ENCODE measurements around the gene MID2.
"Not testable (repeated sequence)": the region's sequence is repeated elsewhere in the genome, so short reads cannot be mapped to it uniquely, and the experiment has no call there.

Gene MID2, protein sequence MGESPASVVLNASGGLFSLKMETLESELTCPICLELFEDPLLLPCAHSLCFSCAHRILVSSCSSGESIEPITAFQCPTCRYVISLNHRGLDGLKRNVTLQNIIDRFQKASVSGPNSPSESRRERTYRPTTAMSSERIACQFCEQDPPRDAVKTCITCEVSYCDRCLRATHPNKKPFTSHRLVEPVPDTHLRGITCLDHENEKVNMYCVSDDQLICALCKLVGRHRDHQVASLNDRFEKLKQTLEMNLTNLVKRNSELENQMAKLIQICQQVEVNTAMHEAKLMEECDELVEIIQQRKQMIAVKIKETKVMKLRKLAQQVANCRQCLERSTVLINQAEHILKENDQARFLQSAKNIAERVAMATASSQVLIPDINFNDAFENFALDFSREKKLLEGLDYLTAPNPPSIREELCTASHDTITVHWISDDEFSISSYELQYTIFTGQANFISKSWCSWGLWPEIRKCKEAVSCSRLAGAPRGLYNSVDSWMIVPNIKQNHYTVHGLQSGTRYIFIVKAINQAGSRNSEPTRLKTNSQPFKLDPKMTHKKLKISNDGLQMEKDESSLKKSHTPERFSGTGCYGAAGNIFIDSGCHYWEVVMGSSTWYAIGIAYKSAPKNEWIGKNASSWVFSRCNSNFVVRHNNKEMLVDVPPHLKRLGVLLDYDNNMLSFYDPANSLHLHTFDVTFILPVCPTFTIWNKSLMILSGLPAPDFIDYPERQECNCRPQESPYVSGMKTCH

DNA sequence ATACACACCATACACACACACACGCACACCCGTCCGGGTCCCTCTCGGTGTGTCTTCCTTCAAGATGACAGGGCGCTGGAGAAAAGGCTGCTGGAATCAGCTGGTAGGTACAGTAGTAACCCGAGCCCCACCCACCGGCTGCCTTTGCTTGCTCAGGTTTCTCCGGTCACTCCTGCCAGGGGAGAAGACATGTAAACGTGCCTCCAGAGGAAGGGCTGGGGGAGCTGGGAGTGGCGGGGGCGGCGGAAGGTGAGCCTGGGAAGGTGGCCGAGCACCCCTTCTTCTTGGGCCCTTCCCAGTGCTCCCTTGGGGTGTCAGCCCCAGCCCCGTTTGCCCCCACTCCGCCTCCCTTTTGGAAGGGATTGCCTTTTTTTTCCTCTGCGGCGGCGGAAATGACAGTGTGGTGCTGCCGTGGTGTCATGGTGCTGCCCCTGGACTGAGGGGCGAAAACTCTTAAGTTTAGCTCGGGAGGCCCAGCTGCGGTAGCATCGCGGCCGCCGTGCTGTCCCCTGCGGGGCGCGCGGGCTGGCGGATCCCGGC is at the start of gene MID2:
Gene MID2 (plus strand): TSS at position 169 of the 540 bp plus-strand sequence. CDS start 561 bp downstream, outside the sequence.
- peak; percentile 20 for DNase-seq

DNA sequence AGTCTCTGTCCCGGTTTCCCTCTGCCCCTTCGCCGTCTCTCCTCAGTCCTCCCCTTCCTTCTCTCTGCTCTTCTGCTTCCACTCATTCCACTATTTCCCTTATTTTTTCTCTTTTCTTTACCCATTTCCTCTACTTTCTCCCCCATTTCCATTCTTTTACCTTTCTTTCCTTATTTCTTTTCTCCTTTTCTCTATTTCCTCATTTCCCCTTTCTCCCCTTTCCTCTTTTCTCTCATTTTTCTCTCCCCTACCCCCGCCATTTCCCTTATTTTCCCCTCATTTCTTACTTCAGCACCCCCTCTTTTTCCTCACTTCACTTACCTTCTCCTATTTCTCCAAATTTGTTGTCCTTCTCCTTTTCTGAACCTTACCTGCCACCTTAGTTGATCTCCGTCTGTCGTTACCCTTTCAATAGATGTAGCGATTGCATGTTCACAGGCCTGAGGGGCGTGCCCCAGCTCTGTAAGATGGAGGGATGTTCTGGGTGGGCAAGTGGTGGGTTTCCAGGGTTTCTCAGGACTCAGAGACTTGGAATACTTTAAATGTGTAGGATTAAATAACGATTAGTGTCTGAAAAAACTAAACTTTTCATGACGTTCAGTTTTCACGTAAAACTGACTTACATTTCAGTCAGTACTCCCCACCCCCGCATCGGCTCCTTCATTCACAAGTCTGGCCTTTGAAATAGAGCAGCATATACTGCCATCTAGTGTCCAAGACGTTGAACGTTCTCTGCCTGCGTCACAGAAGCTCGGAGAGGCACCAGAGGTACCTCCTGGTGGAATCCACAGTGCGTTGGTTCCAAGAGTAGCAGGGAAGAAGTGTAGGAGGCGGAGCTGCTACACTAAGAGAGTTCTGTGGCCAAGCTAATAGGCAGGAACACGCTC is 48.8 kb upstream of the MID2 start:
- DNase-seq, result no peak

DNA sequence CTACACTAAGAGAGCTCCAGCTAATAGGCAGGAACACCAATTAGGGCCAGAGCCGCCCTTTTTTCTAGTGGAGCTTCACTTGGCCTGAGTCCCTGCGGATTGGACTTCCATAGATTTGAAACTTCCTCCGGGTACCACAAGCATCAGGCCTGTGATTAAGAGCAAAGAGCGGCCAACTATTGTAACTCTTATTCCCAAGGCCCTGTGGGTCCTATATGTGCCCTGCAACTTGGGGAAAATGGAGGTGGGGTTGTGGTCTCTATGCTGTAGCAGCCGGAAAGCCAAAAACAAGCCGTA is 48.2 kb upstream of the MID2 start, which contains the start of gene NCBP2L:
Gene NCBP2L (plus strand): TSS at position 198 of the 297 bp plus-strand sequence. CDS start 16,488 bp downstream, outside the sequence.
- DNase-seq, result no peak

DNA sequence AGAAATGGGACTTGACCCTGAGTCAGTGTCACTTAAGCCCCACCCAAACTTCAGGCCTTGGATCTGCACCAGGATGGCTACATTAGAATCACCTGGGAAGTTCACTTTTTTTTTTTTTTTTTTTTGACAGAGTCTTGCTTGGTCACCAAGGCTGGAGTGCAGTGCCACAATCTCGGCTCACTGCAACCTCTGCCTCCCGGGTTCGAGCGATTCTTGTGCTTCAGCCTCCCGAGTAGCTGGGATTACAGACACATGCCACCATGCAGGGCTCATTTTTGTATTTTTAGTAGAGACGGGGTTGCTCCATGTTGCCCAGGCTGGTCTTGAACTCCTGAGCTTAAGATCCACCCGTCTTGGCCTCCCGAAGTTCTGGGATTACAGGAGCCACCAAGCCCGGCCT is 45.1 kb upstream of the MID2 start:
- no peak for DNase-seq

DNA sequence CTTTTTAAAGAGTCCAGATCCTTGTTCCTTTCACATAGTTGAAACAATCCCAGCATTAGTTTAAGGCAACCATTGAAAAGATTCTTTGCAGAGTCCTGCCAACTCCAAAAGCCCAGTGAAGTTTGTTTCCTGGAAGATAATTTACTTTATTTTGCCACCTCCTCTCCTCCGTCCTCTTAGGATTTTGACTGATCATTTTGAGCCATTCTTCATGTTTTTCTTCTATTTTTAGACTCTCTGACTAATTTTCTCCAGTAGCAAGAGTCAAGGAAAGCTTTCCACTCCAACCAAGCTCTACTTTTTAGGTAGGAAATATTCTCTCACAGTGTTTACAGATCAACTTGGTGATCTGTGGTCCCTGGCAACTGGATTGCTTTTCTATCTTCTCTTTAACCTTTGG is 37.8 kb upstream of the MID2 start:
- DNase-seq, result no peak

DNA sequence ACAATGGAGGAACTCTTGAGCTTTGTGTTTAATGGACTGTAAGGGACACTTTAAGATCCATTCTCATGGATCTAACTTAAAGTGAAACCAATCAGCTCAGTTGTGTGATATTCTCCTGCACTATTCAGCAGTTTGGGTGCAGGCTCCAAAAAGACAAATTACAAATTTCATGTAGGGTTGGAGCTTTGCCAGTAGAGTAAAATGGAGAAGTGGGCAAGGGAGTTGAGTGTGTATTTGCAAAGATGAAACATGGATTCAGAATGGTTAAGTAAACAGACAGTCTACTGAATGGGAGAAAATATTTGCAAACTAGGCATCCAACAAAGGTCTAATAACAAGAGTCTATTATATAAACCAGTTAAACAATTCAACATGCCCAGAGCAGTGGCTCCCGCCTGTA is 21.2 kb upstream of the MID2 start:
- DNase-seq, result no peak

DNA sequence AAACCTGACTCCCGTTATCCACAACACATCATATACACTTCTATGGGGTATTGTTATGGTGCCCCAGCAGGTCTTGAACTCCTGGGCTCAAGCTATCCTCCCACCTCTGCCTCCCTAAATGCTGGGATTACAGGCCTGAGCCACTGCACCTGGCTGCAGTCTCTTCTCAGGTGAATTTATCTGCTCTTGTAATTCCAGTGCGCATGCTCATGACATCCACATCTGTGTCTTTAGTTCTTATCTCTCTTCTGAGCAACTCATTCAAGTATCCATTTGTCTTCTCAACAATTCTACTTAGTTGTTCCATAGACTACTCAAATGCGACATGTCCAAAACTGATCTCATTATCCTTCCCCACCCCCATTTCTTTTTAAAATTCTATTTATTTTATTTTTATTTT is 20.5 kb upstream of the MID2 start:
- DNase-seq, result no peak

DNA sequence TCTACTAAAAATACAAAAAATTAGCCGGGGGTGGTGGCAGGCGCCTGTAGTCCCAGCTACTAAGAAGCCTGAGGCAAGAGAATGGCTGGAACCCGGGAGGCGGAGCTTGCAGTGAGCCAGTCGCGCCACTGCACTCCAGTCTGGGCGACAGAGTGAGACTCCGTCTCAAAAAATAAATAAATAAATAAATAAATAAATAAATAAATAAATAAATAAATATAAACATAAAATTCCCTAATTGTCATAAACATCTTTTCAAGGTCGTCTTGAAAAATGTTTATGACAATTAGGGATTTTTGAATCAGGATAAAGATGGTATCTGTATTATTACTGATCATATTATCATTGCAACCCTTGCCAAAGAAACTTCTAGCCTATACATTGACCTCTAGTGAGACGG is 15.6 kb upstream of the MID2 start:
- DNase-seq, result not testable (repeated sequence)

DNA sequence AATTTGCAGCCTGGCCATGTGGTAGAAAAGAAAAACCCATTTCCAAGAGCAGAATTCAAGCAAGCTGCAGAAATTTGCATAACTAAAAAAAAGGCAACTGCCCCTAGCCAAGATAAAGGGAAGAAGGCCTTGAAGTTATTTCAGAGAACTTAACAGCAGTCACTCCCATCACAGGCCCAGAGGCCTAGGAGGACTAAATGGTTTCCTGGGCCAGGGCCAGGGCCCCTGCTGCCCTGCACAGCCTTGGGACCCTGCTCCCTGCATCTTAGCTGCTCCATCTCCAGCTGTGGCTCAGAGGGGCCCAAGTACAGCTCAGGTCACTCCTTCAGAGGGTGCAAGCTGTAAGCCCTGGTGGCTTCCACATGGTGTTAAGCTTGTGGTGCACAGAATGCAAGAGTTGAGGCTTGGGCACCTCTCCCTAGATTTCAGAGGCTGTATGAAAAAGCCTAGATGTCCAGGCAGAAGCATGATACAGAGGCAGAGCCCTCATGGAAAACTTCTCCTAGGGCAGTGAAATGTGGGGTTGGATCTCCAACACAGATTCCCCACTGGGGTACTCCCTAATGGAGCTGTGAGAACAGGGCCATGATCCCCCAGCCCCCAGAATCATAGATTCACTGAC is 6.7 kb upstream of the MID2 start:
- DNase-seq, result no peak

DNA sequence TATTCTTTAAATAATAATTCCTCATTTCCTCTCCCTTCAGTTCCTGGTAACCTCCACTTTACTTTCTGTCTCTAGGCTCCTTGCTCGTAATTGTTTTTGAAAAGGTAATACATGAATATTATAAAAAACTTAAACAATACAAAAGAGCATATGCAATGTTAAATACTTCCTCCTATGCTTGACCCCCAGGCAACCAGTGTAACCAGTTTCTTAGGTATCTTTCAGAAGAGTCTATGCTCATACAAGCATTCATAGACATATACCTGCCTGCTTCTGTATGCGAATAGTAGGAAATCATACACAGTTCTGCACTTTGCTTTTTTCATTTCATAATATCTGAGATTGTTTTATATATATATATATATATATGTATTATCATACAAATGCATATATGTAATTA is 2.6 kb upstream of the MID2 start:
- DNase-seq, result no peak

DNA sequence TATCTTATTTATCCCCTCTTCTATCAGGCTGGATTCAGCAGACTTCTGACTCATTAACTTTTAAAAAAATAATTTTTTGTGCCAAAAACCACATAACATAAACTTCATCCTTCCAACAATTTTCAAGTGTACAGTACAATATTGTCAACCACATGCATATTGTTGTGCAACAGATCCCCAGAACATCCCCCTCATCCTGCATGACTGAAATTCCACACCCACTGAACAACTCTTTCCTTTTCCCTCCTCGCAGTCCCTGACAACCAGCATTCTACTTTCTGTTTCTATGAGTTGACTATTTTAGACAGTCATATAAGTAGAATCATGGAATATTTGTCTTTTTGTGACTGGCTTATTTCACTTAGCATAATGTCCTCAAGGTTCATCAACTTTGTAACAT is 2.2 kb upstream of the MID2 start:
- no peak for DNase-seq

DNA sequence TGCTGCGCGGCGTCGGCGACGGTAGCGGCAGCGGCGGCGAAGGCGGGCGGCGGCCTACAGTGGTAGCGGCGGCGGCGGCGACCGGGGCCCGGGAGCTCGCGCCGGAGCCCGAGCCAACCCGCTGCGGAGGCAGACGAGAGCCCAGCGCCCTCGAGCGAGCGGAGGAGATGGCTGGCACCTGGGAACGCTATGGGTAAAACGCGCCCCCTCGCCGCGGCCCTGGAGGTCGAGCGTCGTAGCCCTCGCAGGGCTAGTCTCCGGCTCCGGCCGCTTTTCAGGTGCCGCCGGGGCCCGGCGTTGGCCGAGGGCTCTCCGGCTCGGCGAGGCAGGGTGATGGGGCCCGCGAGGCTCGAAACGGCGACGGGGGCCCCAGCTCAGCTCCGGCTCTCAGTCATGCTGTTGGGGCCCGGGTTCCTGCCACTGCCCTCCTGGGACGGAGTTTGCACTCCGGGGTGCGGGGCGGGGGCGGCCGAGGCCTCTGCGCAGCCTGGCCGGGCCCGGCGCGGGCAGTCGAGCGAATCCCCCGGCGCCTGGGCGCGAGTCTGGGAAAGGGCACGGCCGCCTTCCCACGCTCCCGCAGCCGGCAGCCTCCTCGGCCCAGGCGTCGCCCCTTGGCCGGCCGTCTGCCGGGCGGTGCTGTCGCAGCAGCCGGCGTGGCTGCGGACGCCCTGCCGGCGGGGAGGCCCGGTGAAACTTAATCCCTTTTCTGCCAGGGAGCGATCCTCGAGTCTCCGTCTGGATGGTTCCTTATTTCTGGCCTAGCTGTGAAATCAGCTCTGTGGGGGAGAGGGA is 768 bp downstream of the MID2 start:
- DNase-seq, result peak; percentile 13

DNA sequence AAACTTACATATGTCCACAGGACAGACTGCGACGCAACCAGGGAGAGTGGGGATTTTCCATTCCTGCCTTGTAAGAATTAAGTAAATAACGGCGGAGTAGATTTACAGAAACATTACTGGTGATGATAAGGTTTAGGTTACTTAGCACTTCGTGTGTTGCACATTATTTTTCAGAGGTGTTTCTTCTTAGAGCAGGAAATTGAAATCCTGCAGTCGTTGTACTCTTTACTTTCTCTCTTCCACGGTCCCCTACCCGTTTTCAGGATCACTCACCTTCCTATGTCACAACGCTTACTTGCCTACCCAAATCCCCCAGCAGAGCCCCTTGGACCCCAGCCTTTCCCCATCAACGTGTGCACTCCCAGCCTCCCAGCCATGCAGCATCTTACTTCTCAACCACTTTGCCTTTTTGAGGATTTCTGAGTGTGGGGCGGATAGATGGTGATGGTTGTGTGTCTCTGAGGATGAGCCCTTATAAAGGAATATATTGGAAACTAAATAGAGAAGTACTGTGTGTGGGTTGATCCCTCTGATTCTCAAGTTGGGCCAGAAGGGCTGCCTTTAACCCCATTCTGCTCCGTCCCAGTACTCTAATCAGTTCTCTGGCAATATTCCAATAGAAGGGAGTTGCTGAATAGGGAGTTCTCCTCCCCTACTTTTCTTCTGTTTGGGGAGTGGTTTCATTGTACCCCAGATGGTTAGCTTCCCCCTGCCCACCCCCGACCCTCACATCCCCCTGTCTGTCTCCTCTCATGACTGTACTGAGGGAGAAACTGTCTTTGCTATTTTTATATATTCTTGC is 1.6 kb downstream of the MID2 start:
- DNase-seq, result no peak

DNA sequence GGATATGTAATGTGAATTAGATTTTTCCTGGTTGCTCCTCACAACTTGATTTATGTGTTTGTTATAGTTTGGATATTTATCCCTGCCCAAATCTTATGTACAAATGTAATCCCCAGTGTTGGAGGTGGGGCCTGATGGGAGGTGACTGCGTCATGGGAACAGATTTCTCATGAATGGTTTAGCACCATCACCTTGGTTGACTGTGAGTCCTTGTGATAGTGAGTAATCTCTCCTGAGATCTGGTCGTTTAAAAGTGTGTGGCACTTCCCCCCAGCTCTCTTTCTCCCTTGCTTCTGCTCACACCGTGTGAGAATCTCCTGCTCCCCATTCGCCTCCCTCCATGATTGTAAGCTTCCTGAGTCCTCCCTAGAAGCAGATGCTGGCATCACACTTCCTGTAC is 2.2 kb downstream of the MID2 start:
- no peak for DNase-seq

DNA sequence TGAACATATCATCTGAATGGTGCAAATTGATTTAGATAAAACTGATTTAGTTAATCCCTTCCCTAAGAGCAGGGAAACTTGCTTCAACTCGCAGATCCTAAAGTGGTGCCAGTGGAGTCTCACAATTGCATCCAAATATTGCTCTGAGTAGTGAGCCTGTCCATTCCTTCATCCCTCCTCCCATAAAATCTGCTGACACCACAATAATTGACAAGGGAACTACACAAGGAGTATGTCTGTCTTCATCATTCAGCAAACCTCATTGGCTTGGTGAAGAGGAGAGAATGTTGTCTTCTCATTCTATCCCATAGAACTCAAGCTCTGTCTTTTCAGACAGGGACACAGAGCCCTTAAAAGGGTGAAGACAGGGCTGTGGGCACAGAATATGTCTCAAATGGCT is 4.2 kb downstream of the MID2 start:
- no peak for DNase-seq

DNA sequence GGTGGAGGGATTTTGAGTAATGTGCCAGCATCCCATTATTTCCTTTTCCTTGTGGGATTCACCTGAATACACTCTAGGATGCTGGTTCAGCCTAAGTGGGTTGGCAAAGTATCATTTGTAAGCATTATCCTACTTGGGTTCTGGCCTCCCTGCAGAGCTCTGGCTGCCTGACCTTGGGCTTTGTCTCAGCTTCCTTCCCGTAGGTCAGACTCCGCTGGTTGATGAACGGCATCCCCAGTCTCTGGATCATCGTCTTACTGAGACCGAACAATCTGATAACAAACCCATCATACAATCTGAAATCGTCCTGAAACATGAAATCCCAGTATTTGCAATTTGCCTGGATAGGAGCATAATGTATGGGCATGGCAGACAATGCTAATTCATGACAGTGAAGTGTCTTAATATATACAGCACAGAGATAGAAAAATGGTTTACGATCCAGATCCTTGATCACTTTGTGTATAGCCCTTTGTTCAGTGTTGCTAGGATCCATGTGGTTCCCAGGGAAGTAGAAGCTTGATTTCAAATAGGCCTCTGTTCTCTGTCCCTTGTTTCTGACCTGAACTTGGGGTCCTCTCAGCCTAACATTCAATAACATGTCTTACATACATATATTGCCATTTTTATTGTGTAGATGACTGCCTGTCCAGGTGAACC is 5.5 kb downstream of the MID2 start:
- DNase-seq, result no peak

DNA sequence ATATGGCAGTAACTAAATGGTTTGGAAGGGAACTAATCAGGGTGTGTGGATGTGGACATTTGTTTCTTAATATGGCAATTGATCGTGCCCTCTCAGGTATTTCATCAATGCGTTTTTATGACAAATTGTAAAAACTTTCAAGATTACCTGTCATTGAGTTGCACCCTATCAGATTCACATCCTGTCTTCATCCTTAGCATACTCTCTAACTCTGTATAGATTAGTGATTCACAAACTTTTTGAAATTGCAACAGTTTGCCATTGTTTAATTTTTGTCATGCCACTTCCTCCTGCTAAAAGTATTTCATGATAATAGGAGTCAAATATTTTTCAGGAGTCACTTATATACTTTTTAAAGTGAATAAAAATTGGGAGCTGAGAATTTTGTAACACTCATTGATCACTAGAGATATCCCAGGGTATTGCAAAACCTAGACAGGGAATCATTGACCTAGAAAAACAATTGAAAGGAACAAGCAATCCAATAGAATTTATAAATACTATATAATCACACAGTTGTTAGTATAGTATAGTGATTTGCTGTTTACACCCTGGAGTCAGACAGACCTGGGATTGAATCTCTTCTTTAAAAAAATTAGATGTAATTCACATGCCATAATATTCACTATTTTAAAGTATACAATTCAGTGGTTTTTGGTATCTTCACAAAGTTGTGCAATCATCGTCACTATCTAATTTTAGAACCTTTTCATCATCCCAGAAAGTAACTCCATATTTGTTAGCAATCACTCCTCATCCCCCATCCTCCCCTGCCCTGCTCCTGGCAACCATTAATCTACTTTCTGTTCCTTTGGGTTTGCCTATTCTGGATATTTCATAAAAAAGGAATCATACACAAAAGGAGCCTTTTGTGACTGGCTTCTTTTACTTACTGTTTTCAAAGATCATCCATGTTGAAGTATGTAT is 8.9 kb downstream of the MID2 start:
- DNase-seq, result no peak

DNA sequence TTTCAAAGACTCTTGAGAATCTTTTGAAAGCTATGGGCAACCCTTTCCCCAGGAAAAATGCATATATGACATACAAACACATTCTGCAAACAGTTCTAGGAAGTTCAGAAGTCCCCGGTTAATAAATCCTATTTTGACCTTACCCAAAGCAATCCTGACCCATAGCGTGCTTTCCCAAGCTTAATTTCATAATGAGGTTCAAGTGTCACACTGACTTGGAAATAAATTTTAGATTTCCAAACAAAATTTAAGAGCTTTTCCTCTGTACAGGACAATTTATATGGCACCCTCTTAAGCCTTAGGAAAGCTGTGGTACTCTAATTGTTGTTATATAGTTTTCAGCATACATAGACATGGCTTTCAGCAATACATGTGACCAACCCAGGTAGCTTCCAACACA is 11.3 kb downstream of the MID2 start:
- no peak for DNase-seq

DNA sequence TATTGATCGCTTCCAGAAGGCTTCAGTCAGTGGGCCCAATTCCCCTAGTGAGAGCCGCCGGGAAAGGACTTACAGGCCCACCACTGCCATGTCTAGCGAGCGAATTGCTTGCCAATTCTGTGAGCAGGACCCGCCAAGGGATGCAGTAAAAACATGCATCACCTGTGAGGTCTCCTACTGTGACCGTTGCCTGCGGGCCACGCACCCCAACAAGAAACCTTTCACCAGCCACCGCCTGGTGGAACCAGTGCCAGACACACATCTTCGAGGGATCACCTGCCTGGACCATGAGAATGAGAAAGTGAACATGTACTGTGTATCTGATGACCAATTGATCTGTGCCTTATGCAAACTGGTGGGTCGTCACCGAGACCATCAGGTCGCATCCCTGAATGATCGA is 15.3 kb downstream of the MID2 start:
- no peak for DNase-seq
